ENCODE measurements around the gene USP25. TPM values are rescaled to one million over a fixed set of nuclear protein-coding genes. Genes with fewer than 3 reads are reported as not detected.

USP25 gene
- total and polyA plus RNA-seq, 12 donors = 13.5 to 57.7 (median 45.9) TPM

DNA sequence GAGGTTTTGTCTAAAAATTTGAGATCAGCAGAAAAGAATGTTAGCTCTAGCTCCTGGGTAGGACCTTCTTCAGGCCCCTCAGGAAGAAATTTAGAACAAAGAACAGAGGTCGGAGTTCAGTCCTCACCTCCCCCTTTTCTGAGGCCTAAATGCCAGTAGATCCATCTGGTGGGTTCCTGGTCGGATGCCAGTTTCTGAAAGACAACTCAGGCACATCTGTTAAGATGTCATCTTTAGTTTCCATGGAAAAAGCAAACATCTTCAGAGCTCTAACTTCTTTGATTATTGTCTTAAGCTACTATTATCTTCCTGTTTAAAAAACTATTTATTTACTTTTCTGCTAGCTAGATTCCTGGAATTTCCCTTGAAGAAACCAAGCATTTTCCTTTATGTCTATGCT lies 37.1 kb upstream of the USP25 start:
- Histone ChIP-seq H3K4me1 (peaks cover 0 to 20% (median 0%) of the 10 kb centered on the region in 9 donors), H3K36me3 (no peaks in the 10 kb centered on the region), H3K4me3 (no peak overlapping the region), H3K27me3 (no peaks in the 10 kb centered on the region), H3K9me3 (peaks cover 0 to 4% (median 0%) of the 10 kb centered on the region in 11 donors), H3K27ac (no peak overlapping the region)
- TF ChIP-seq, protein P1, sequence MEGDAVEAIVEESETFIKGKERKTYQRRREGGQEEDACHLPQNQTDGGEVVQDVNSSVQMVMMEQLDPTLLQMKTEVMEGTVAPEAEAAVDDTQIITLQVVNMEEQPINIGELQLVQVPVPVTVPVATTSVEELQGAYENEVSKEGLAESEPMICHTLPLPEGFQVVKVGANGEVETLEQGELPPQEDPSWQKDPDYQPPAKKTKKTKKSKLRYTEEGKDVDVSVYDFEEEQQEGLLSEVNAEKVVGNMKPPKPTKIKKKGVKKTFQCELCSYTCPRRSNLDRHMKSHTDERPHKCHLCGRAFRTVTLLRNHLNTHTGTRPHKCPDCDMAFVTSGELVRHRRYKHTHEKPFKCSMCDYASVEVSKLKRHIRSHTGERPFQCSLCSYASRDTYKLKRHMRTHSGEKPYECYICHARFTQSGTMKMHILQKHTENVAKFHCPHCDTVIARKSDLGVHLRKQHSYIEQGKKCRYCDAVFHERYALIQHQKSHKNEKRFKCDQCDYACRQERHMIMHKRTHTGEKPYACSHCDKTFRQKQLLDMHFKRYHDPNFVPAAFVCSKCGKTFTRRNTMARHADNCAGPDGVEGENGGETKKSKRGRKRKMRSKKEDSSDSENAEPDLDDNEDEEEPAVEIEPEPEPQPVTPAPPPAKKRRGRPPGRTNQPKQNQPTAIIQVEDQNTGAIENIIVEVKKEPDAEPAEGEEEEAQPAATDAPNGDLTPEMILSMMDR (IDR thresholded peaks at IDR 0.05) = no peak
- intact Hi-C loops (cut with DNase I) = no loop called here
- ATAC-seq (no peak), DNase-seq (no peak)
- 89 to 93% methylated on average over 2 of the region's 2 CpGs for WGBS, 2 donors

DNA sequence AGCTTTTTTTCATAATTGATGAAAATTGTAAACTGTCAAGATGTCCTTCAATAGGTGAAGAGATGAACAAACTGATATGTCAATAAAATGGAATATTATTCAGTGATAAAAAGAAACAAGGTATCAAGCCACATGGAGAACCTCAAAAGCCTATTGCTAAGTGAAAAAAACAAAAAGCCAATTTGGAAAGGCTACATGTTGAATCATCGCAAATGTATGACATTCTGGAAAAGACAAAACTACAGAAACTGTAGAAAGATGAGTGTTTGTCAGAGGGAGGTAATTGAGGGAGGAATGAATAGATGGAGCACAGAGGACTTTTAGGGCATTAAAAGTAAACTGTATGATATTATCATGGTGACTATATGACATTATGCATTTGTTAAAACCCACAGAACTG lies 34.5 kb upstream of the USP25 start:
- DNase-seq (no peak), ATAC-seq (no peak)
- TF ChIP-seq, protein P1 (IDR thresholded peaks at IDR 0.05) = no peak
- intact Hi-C loops (cut with DNase I) = no loop called here
- no peaks in the 10 kb centered on the region for H3K27me3 ChIP-seq
- no peak overlapping the region for H3K4me3 ChIP-seq
- peaks cover 0 to 14% (median 0%) of the 10 kb centered on the region in 11 donors for H3K9me3 ChIP-seq
- H3K4me1 ChIP-seq = no peaks in the 10 kb centered on the region
- 91 to 93% methylated on average over 1 of the region's 1 CpG for WGBS, 2 donors
- no peaks in the 10 kb centered on the region for H3K36me3 ChIP-seq
- H3K27ac ChIP-seq = no peak overlapping the region

DNA sequence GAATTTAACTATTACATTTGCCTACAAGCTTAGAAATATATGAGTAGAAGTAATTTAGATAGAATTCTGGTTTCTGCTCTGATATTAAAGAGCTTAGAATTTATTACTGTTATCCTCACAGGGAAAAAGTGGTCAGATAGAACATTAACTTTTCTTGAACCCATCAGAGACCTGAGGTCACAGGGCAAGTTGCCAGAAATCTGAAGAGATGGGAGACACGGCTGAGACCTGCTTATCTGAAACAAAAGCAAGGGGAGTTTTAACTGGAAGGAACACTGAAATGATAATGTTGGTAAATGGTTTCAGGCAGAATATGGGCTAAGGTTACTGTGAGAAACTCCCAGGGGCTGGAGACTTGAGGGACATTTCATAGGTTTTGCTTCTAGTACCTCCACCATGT lies 28.0 kb upstream of the USP25 start:
- Histone ChIP-seq H3K9me3 (peaks cover 0 to 36% (median 10%) of the 10 kb centered on the region in 11 donors), H3K4me1 (peaks cover 0 to 7% (median 0%) of the 10 kb centered on the region in 9 donors), H3K36me3 (no peaks in the 10 kb centered on the region), H3K4me3 (no peak overlapping the region), H3K27me3 (no peaks in the 10 kb centered on the region), H3K27ac (no peak overlapping the region)
- DNase-seq = no peak
- no peak for ATAC-seq
- TF ChIP-seq, protein P1 (IDR thresholded peaks at IDR 0.05) = no peak
- WGBS, 2 donors = 19% methylated on average over 1 of the region's 1 CpG
- intact Hi-C loops (cut with DNase I) = no loop called here

DNA sequence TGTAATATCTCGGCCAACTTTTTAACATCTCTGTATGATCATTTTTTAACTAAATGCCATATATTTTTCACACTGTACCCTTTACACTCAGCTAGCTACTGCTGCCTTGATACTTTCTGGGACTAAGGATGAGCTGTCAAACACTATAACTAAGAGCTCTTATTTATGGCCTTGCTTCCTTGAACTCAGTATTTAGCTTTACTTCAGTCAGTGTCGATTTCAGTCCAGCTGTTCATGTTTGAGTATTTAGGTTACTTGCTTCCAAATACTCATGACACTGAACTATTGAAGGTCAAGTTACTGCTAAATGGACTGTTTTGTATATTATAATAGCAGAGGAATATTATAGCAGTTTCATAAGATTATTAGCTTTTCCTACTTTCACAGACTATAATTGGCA lies 25.9 kb upstream of the USP25 start:
- intact Hi-C loops (cut with DNase I) = no loop called here
- DNase-seq (no peak), ATAC-seq (no peak)
- WGBS, 2 donors = 87 to 96% methylated on average over 2 of the region's 2 CpGs
- TF ChIP-seq, protein P1 (IDR thresholded peaks at IDR 0.05) = no peak
- Histone ChIP-seq H3K27me3 (no peaks in the 10 kb centered on the region), H3K4me3 (no peak overlapping the region), H3K4me1 (peaks cover 0 to 7% (median 0%) of the 10 kb centered on the region in 9 donors), H3K36me3 (no peaks in the 10 kb centered on the region), H3K27ac (no peak overlapping the region), H3K9me3 (peaks cover 0 to 22% (median 10%) of the 10 kb centered on the region in 11 donors)

Measured in heart right ventricle (tissue), 16 donors.